BE2C (cell line): ENCODE measurements around the gene ARHGAP8.

Experiments
- DNase-seq: peaks from one replicate; pipeline ENCODE4 v3.0.0-alpha.2; 2020
- H3K27me3 ChIP-seq: fragments of 250-450 bp; sonication (Bioruptor Pico); 2 replicates; pipeline ENCODE4 v1.5.1; 2020; ENCODE audit warnings: mild to moderate bottlenecking
- H3K36me3 ChIP-seq: fragments of 250-450 bp; sonication (Bioruptor Pico); 2 replicates; pipeline ENCODE4 v1.5.1; 2020; ENCODE audit warnings: mild to moderate bottlenecking
- H3K4me1 ChIP-seq: fragments of 250-450 bp; sonication (Bioruptor Pico); 2 replicates; pipeline ENCODE4 v1.5.1; 2020
- H3K4me3 ChIP-seq: 2 replicates; pipeline ENCODE4 v1.5.1; 2011; ENCODE audit warnings: low read depth, low read length
- H3K9me3 ChIP-seq: fragments of 250-450 bp; sonication (Bioruptor Pico); 2 replicates; pipeline ENCODE4 v1.5.1; 2020
- TF ChIP-seq, protein P1 (sequence below): IDR thresholded peaks from 2 replicates; pipeline ENCODE4 v1.5.1; 2012; ENCODE audit warnings: mild to moderate bottlenecking, low read depth, low read length

ARHGAP8 gene

DNA sequence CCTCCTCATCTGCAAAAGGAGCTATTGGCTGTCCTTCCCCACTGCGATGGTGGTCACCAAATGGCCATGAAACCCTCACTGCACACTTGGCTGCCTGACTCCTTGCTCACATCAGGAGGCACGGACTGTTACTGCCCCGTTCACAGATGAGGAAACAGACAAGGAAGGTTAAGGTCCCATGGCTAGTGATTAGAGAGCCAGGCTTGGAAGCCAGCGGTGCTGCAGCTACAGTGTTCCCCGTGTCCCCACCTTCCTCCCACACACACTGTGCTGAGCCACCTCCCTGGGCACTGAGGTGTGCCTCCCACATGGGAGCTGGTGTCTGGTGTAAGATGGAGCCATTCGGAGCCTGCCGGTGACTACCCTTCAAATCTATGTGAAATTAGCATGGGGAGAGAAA lies 2.6 kb downstream of the ARHGAP8 start:
- no peak for DNase-seq
- Histone ChIP-seq H3K36me3 (no peaks in the 10 kb centered on the region), H3K27me3 (no peaks in the 10 kb centered on the region), H3K4me3 (no peak overlapping the region), H3K9me3 (no peaks in the 10 kb centered on the region), H3K4me1 (peaks cover 6% of the 10 kb centered on the region; the same call in 1 of the 2 replicates)
- TF ChIP-seq, protein P1, sequence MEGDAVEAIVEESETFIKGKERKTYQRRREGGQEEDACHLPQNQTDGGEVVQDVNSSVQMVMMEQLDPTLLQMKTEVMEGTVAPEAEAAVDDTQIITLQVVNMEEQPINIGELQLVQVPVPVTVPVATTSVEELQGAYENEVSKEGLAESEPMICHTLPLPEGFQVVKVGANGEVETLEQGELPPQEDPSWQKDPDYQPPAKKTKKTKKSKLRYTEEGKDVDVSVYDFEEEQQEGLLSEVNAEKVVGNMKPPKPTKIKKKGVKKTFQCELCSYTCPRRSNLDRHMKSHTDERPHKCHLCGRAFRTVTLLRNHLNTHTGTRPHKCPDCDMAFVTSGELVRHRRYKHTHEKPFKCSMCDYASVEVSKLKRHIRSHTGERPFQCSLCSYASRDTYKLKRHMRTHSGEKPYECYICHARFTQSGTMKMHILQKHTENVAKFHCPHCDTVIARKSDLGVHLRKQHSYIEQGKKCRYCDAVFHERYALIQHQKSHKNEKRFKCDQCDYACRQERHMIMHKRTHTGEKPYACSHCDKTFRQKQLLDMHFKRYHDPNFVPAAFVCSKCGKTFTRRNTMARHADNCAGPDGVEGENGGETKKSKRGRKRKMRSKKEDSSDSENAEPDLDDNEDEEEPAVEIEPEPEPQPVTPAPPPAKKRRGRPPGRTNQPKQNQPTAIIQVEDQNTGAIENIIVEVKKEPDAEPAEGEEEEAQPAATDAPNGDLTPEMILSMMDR: no peak

- no peaks in the 10 kb centered on the region for H3K27me3 ChIP-seq
- TF ChIP-seq, protein P1: no peak
- H3K9me3 ChIP-seq: no peaks in the 10 kb centered on the region
- no peaks in the 10 kb centered on the region for H3K36me3 ChIP-seq
- H3K4me1 ChIP-seq: peaks cover 6% of the 10 kb centered on the region; the same call in 1 of the 2 replicates
- no peak overlapping the region for H3K4me3 ChIP-seq
- DNase-seq: no peak
These were observed 3.0 kb downstream of the ARHGAP8 start for GRCh38 chr22:44755417-44755816.

DNA sequence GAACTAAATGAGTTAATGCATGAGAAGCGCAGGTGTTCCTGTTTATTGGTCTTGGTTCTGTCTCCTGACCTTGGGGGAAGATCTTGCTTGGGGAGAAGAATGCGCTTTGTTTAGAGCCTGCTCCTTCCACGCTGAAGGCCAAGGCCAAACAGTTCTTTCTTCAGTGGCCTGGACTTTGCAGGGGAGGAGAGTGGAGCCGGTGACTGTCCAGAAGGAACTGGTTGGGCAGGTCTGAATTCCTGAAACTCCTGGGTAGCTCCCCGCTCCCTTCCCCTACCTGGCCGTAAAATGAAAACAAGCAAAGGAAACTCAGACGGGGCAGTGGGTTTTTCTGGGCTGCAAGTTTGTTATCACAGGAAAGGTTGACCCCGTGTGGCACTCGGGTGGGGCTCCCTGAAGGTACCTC lies 3.6 kb downstream of the ARHGAP8 start:
- peaks cover 6% of the 10 kb centered on the region; the same call in 1 of the 2 replicates for H3K4me1 ChIP-seq
- no peaks in the 10 kb centered on the region for H3K9me3 ChIP-seq
- DNase-seq: no peak
- no peak overlapping the region for H3K4me3 ChIP-seq
- no peaks in the 10 kb centered on the region for H3K36me3 ChIP-seq
- H3K27me3 ChIP-seq: no peaks in the 10 kb centered on the region
- TF ChIP-seq, protein P1: no peak

DNA sequence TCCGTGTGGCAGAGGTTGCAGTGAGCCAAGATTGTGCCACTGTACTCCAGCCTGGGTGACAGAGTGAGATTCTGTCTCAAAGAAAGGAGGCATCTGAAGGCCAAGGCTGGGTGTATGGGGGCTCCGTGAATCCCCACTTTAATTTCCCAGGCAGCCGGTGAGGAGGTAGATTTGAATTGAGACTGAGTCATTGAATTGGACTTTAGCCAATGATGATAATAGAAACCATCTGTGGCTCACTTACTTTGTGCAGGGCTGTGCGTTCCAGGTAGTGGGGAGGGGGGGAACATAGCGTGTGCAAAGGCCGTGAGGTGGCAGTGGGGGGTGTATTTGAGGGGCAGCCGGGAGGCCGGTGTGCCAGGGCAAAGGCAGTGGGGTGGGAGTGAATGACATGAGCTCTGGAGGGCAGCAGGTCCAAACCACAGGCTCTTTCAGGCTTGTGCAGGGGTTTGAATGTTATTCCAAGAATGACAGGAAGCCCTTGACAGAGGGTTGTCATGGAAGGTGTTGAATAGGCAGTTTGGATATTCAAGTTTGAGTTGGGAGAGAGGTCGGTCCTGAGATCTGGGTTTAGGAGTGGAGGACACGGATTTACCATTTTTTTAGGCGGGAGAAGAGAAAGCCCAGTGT lies 6.1 kb downstream of the ARHGAP8 start:
- no peaks in the 10 kb centered on the region for H3K9me3 ChIP-seq
- no peaks in the 10 kb centered on the region for H3K27me3 ChIP-seq
- H3K4me1 ChIP-seq: peaks cover 6% of the 10 kb centered on the region; the same call in 1 of the 2 replicates
- H3K4me3 ChIP-seq: no peak overlapping the region
- TF ChIP-seq, protein P1: no peak
- DNase-seq: no peak
- no peaks in the 10 kb centered on the region for H3K36me3 ChIP-seq

DNA sequence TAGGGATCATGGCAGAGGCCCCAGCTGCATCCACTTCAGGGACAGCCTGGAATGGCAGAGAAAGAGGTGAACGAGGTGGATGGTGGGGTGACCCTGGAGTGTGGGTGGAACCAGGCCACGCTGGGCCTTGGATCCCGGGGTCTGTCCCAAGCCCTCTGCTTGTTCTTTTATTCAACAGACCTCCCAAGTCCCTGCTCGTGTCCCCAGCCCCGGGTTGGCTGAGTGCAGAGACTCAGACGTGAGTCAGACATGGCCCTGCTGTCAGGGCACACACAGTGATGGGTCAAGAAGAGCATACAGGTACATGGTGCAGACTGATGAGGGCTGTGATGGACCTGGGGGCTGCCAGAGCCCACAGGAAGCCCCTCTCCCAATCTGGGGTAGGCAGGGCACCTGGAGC lies 6.6 kb downstream of the ARHGAP8 start:
- Histone ChIP-seq H3K27me3 (no peaks in the 10 kb centered on the region), H3K4me1 (peaks cover 6% of the 10 kb centered on the region; the same call in 1 of the 2 replicates), H3K9me3 (no peaks in the 10 kb centered on the region), H3K4me3 (no peak overlapping the region), H3K36me3 (no peaks in the 10 kb centered on the region)
- TF ChIP-seq, protein P1: no peak
- DNase-seq: no peak

DNA sequence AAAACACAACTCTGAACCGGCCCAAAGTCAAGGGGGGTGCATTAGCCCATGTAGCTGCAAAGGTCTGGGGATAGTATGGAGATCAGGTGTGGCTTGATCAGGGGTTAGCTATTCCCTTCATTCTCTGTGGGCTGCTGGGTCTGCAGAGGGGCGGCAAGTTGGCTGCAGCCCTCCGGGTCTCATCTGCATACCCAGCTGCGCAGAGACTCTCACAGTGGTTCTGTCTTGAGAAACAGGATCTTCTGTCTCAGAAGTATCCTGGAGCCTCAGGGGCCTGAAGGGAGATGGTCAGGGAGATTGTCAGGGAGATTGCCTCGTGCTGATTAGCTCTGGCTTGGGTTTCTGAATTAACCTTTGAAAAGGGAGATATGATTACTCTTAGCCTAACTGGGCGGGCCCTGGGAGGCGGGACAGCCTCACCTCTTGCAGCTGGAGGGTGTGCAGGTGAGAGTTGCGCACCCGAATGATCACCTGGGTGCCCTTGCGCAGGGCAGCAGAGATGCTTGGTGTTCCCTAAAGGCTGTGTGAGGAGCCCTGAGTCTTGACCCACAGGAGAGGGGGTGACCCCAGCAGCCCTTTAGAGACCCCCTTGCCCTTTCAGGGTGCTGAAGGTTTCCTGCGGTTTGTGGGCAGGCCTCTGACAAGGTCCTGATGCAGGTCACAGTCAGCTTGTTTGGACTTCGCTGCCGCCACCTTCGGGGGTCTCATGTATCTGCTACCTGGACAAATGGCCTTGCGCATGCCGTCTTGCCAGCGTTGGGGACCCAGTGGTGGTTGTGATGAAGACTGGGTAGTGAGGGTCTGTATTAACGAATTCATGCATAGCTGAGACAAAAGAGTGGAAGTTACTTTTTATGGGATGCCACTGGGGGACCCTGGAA lies 7.3 kb downstream of the ARHGAP8 start:
- no peaks in the 10 kb centered on the region for H3K27me3 ChIP-seq
- no peaks in the 10 kb centered on the region for H3K9me3 ChIP-seq
- H3K4me1 ChIP-seq: peaks cover 6% of the 10 kb centered on the region; the same call in 1 of the 2 replicates
- no peak overlapping the region for H3K4me3 ChIP-seq
- TF ChIP-seq, protein P1: no peak
- H3K36me3 ChIP-seq: no peaks in the 10 kb centered on the region
- no peak for DNase-seq
